ENCODE data around the gene RANBP9. TPM values are rescaled to one million over a fixed set of nuclear protein-coding genes. Genes with fewer than 3 reads are reported as not detected.
A peak's percentile ranks its signal among the peaks of the same experiment; 100 is the strongest.

The RANBP9 gene
- total RNA-seq, 2 donors from 2014 or later, result 74.4 to 99.9 TPM

DNA sequence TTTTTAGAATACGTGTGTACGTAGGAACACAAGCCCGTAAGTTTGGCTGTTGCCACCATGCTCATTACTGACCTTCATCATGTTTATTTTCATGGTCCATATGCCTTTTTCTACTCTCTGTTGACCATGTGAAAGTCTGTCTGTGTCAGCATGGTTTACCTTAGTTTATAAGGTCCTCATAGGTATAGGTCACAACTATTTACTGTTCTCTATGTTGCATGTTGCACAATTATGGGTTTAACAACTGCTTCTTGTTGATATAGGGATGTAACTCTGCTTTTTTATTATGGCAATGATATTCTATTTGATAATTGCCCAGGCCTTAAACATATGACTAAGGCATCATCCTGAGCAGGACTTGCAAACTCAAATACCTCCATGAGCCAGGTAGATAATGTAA, 13.4 kb upstream of the RANBP9 start:
- peaks cover 39% of the 10 kb centered on the region for H3K4me1 Mint-ChIP-seq
- H3K36me3 Mint-ChIP-seq (ENCODE audit: low read depth), result peaks cover 3% of the 10 kb centered on the region
- ATAC-seq (no peak), DNase-seq (no peak)
- peak overlapping the region; percentile 65 for H3K4me3 Mint-ChIP-seq
- H3K9me3 ChIP-seq (ENCODE audit: control insufficient read depth, low read length, poor library complexity, severe bottlenecking), result no peaks in the 10 kb centered on the region
- H3K27me3 Mint-ChIP-seq, result no peaks in the 10 kb centered on the region
- peak overlapping the region; percentile 100 for H3K27ac Mint-ChIP-seq

DNA sequence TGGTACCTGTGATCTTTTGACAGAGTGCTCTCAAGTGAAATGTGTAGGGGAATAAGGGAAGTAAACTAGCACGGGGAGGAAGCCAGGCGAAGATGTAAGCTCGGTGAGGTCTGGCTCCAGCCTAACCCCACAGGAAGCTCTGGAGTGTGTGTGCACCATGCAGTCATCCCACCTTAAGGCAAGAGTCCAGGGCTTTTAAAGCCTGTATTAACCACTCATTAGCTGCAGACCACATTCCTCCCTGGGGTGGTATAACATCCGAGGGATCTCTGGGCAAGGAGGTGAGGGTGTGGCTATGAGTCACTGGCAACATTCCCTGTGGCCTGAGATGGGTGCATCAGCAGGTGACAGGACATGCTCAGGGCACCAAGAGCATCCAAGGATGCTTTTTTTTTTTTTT, 12.5 kb upstream of the RANBP9 start:
- H3K27me3 Mint-ChIP-seq, result no peaks in the 10 kb centered on the region
- H3K9me3 ChIP-seq (ENCODE audit: control insufficient read depth, low read length, poor library complexity, severe bottlenecking), result no peaks in the 10 kb centered on the region
- ATAC-seq, result no peak
- peak overlapping the region; percentile 100 for H3K27ac Mint-ChIP-seq
- peak overlapping the region; percentile 65 for H3K4me3 Mint-ChIP-seq
- peaks cover 3% of the 10 kb centered on the region for H3K36me3 Mint-ChIP-seq (ENCODE audit: low read depth)
- no peak for DNase-seq
- peaks cover 41% of the 10 kb centered on the region for H3K4me1 Mint-ChIP-seq

DNA sequence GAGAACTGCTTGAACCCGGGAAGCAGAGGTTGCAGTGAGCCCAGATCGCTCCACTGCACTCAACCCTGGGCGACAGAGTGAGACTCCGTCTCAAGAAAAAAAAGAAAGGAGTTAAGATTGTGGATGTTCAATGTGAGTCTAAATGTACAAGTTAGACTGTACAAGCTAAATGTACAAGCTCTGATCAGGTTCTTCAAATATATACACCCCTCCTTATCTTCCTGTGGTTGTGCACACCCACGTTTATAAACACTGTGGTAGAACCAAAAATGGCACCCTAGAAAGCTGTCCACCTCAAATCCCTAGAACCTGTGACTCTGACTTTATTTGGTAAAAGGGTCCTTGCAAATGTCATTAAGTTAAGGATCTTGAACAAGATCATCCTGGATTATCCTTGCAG, 11.2 kb upstream of the RANBP9 start:
- Mint-ChIP-seq H3K4me3 (no peak overlapping the region), H3K27me3 (no peaks in the 10 kb centered on the region), H3K27ac (peak overlapping the region; percentile 100), H3K4me1 (peaks cover 39% of the 10 kb centered on the region), H3K36me3 (ENCODE audit: low read depth) (peaks cover 3% of the 10 kb centered on the region)
- ATAC-seq, result no peak
- DNase-seq, result no peak
- H3K9me3 ChIP-seq (ENCODE audit: control insufficient read depth, low read length, poor library complexity, severe bottlenecking), result no peaks in the 10 kb centered on the region

DNA sequence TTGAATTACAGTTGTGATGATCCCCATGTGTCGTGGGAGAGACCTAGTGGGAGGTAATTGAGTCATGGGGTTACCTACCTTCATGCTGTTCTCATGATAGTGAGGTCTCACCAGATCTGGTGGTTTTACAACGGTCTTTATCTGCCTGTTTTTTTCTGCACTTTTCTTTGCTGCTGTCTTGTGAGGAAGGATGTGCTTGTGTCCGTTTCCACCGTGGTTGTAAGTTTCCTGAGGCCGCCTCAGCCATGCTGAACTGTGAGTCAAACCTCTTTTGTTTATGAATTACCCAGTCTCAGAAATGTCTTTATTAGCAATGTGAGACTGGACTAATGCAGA, 6.5 kb upstream of the RANBP9 start:
- H3K4me1 Mint-ChIP-seq, result peaks cover 15% of the 10 kb centered on the region
- H3K27me3 Mint-ChIP-seq, result no peaks in the 10 kb centered on the region
- H3K36me3 Mint-ChIP-seq (ENCODE audit: low read depth), result no peaks in the 10 kb centered on the region
- DNase-seq (no peak), ATAC-seq (no peak)
- no peak overlapping the region for H3K4me3 Mint-ChIP-seq
- H3K27ac Mint-ChIP-seq, result no peak overlapping the region
- H3K9me3 ChIP-seq (ENCODE audit: control insufficient read depth, low read length, poor library complexity, severe bottlenecking), result no peaks in the 10 kb centered on the region

DNA sequence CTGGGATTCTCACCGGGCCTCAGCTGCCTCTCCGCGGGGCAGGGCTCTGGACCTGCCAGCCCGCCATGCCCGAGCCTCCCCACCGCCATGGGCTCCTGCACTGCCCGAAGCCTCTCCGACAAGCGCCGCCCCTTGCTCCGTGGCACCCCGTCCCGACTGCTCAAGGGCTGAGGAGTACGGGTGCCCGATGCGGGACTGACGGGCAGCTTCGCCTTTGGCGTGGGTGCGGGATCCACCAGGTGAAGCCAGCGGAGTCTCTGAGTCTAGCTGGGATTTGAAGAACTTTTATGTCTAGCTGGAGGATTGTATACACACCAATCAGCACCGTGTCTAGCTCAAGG, 5.3 kb upstream of the RANBP9 start:
- H3K27me3 Mint-ChIP-seq, result no peaks in the 10 kb centered on the region
- no peak for ATAC-seq
- H3K27ac Mint-ChIP-seq, result no peak overlapping the region
- no peaks in the 10 kb centered on the region for H3K36me3 Mint-ChIP-seq (ENCODE audit: low read depth)
- no peaks in the 10 kb centered on the region for H3K9me3 ChIP-seq (ENCODE audit: control insufficient read depth, low read length, poor library complexity, severe bottlenecking)
- peaks cover 19% of the 10 kb centered on the region for H3K4me1 Mint-ChIP-seq
- DNase-seq, result no peak
- no peak overlapping the region for H3K4me3 Mint-ChIP-seq

DNA sequence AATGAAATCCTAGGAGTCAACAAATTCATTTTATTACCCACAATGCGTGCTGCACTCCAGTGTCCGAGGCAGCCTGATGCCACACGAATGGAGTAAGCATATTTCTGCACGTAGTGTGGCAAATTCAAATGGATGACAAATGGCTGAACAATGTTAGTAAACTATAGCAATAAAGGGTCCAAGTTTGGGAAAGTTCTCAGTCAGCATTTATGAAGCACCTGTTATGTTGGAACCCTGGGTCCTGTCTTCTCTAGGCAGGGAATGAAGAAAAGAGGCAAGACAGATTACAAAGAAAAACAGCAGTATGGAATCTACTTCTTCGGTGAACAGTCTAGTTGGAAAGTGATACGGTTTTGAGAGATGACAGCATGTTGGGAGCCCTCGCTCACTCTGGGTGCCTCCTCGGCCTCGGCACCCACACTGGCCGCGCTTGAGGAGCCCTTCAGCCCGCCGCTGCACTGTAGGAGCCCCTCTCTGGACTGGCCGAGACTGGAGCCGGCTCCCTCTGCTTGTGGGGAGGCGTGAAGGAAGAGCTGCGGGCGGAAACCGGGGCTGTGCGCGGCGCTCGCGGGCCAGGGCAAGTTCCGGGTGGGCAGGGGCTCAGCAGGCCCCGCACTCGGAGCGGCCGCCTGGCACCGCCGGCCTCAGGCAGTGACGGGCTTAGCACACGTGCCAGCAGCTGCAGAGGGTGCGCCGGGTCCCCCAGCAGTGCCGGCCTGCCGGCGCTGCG, 4.8 kb upstream of the RANBP9 start:
- H3K4me3 Mint-ChIP-seq, result no peak overlapping the region
- H3K9me3 ChIP-seq (ENCODE audit: control insufficient read depth, low read length, poor library complexity, severe bottlenecking), result no peaks in the 10 kb centered on the region
- ATAC-seq (no peak), DNase-seq (no peak)
- H3K27me3 Mint-ChIP-seq, result no peaks in the 10 kb centered on the region
- no peaks in the 10 kb centered on the region for H3K36me3 Mint-ChIP-seq (ENCODE audit: low read depth)
- H3K4me1 Mint-ChIP-seq, result peaks cover 19% of the 10 kb centered on the region
- peak overlapping the region; percentile 62 for H3K27ac Mint-ChIP-seq

DNA sequence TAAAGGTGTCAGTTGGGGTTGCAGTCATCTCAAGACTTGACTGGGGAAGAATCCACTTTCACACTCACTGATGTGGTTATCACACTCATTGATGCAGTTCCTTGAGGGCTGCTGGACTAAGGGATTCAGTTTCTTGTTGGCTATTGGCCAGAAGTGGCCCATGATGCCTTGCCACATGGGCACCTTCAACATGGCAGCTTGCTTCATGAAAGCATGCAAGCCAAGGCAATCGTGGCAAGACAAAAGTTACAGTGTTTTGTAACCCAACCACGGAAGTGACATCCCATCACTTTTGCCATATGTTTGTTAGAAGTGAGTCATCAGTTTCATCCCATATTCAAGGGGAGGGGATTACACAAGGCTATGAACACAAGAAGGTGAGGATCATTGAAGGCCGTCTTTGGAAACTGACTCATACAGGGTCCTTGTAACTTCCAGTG, 3.8 kb upstream of the RANBP9 start:
- Mint-ChIP-seq H3K27ac (no peak overlapping the region), H3K4me3 (no peak overlapping the region), H3K36me3 (ENCODE audit: low read depth) (no peaks in the 10 kb centered on the region), H3K27me3 (no peaks in the 10 kb centered on the region), H3K4me1 (peaks cover 17% of the 10 kb centered on the region)
- ATAC-seq (no peak), DNase-seq (no peak)
- H3K9me3 ChIP-seq (ENCODE audit: control insufficient read depth, low read length, poor library complexity, severe bottlenecking), result no peaks in the 10 kb centered on the region

DNA sequence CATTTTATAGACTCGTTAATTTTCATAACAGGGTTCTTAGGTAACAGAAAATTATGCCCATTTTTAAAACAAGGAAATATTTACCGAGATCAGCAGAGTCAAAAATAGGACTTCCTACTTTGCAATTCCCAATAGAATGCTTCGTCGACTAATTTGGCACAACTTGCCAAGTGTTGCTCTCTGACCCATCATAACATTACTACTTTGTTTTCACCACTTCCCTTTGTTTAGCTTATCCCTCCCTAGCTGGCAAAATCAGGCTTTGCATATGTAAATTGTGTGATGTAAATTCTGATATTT, 914 bp upstream of the RANBP9 start:
- Mint-ChIP-seq H3K27ac (peak overlapping the region; percentile 96), H3K4me1 (peaks cover 32% of the 10 kb centered on the region), H3K36me3 (ENCODE audit: low read depth) (peaks cover 5% of the 10 kb centered on the region), H3K27me3 (no peaks in the 10 kb centered on the region), H3K4me3 (peak overlapping the region; percentile 94)
- ATAC-seq, result no peak
- no peak for DNase-seq
- no peaks in the 10 kb centered on the region for H3K9me3 ChIP-seq (ENCODE audit: control insufficient read depth, low read length, poor library complexity, severe bottlenecking)

DNA sequence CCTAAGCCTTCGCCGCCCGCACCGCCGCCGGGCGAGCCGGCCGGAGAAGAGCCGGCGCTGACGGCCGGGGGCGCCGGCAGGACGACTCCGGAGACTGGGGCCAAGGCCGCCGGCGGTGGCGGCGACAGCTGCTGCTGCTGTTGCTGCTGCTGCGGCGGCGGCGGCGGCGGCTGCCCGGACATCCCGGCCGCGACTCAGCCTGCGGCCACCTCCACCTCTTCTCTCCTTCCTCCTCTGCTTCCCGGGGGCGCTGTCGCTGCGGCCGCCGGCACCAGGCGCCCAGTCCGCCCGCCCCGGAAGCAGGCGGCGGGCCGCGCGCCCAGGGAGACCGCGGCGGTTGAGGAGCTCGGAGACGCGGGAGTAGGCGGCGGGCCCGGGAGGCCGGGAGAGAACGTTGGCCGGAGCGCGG, 307 bp downstream of the RANBP9 start:
- H3K27me3 Mint-ChIP-seq, result no peaks in the 10 kb centered on the region
- H3K4me1 Mint-ChIP-seq, result peaks cover 35% of the 10 kb centered on the region
- H3K27ac Mint-ChIP-seq, result no peak overlapping the region
- peak overlapping the region; percentile 66 for H3K4me3 Mint-ChIP-seq
- no peaks in the 10 kb centered on the region for H3K9me3 ChIP-seq (ENCODE audit: control insufficient read depth, low read length, poor library complexity, severe bottlenecking)
- H3K36me3 Mint-ChIP-seq (ENCODE audit: low read depth), result peaks cover 5% of the 10 kb centered on the region
- DNase-seq (peak in 2 of 3 donors; percentile 71 to 73), ATAC-seq (peak; percentile 58)

DNA sequence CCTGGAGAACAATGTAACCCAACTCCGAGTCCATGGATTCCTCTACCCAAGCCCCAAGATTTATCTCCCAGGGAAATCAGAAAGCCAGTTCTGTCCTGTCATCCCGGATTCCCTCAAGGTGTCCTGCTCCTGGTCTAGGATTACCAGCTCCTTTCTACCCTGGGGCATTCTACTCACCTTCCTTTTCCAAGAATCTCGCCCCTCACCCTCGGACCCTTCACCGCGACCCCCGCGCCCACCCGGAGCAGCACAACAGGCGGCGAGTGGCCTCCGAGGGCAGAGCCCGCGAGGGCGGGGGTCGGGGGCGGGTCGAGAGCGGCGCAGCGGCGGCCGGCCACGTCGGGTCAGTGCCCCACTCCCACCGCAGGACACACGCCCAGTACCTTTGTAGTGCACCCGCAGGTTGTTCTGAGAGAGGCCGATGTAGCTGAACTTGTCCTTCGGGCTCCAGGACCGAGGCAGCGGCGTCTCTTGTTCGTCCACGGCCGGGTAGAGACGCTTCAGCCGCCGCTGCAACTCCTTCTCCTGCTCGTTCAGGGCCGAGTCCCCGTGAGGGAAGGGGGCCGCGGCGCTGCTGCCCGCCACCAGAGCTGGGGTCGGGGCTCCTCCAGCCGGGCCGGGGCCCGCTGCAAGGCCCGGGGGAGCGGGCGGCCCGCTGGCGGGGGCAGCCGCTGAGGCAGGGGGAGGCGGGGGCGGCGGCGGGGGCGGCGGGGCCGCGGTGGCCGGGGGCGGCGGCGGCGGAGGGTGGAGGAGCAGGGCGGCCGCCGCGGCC, 897 bp downstream of the RANBP9 start:
- Mint-ChIP-seq H3K27me3 (no peaks in the 10 kb centered on the region), H3K27ac (peak overlapping the region; percentile 96), H3K4me3 (peak overlapping the region; percentile 98), H3K4me1 (peaks cover 36% of the 10 kb centered on the region), H3K36me3 (ENCODE audit: low read depth) (peaks cover 5% of the 10 kb centered on the region)
- DNase-seq, result peak; percentile 19 to 26 (median 26)
- H3K9me3 ChIP-seq (ENCODE audit: control insufficient read depth, low read length, poor library complexity, severe bottlenecking), result no peaks in the 10 kb centered on the region
- no peak for ATAC-seq

DNA sequence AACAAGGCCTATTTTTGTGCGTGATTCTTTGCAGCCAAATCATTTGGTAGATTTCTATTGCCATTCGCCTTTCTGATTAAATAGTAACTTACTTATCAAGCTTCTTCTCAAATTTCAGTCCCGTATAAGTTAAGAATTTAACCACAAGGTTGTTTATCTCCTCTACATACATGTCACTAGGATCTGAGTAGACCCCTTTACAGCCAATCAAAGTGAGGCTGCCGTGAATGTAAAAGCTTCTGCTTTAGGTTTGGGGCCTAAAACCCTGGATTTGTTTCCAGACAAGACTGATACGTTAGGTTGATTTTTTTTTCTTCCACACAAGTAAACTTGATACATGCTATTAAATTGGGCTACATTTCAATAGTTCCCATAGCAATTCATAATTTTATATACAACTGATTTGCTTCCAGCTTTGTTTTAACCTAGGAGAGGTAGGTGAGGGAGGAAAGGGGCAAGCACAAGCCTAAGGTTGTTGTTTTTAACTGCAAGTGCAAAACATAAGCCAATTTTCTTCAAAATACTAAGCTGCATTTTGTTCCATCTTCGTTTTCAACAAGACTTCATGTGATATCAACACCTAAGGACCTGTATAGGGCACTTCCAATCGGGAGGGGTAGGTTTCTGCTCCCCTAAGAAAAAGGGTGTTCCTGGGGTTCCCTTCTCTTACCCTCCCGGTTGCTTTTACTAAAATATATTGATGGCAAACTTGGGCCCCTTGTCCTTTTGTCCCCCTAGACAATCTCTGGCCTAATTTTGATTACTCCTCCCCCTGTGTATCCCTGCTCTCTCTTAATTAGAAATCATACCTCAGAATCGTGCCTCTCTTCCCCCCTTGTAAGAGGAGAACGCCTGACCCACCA, 1.7 kb downstream of the RANBP9 start:
- DNase-seq (no peak), ATAC-seq (no peak)
- Mint-ChIP-seq H3K27ac (peak overlapping the region; percentile 96), H3K27me3 (no peaks in the 10 kb centered on the region), H3K4me3 (peak overlapping the region; percentile 98), H3K4me1 (peaks cover 34% of the 10 kb centered on the region), H3K36me3 (ENCODE audit: low read depth) (peaks cover 5% of the 10 kb centered on the region)
- no peaks in the 10 kb centered on the region for H3K9me3 ChIP-seq (ENCODE audit: control insufficient read depth, low read length, poor library complexity, severe bottlenecking)

DNA sequence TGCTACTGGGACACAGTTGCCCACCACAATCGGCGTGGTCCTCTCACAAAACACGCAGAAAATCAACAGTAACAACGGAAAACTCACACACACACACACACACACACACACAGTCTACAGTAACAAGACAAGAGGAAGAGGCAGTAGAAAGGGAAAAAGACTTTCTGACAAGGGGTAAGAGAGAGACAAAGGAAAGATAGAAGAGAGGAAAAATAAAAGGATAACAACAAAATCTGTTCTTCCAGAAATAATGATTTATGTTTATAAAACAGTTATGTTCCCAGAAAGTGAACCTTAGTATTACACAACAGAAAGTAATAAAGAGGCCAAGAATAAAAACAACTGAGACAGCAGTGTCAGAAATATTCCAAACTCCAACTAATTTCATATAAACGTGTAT, 2.9 kb downstream of the RANBP9 start:
- Mint-ChIP-seq H3K27me3 (no peaks in the 10 kb centered on the region), H3K4me1 (peaks cover 34% of the 10 kb centered on the region)
- no peak for DNase-seq

DNA sequence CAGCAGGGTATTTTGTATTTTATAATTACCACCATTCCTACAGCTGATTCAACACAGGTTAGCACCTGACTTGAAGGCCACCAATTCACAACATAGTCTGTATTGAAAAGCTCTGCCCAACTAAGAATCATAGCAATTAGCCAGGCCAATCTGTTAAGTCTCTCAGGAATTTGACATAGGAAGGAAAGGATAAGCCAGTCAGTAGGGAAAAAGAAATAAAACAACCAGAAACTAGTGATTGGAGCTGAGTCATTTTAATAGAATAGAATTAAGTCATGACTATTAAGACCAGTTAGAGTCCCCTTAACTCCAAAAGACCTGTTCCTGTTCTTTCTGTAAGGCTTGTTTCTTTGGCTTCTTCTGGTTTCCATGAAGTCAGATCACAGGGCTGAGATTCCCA, 8.1 kb downstream of the RANBP9 start:
- Mint-ChIP-seq H3K27ac (no peak overlapping the region), H3K36me3 (ENCODE audit: low read depth) (peaks cover 2% of the 10 kb centered on the region), H3K4me1 (peaks cover 31% of the 10 kb centered on the region), H3K27me3 (no peaks in the 10 kb centered on the region), H3K4me3 (no peak overlapping the region)
- no peak for ATAC-seq
- no peak for DNase-seq
- no peaks in the 10 kb centered on the region for H3K9me3 ChIP-seq (ENCODE audit: control insufficient read depth, low read length, poor library complexity, severe bottlenecking)

More for the DNA sequence above, 2.9 kb downstream of the RANBP9 start:
- peaks cover 5% of the 10 kb centered on the region for H3K36me3 Mint-ChIP-seq (ENCODE audit: low read depth)
- peak overlapping the region; percentile 96 for H3K27ac Mint-ChIP-seq
- no peak for ATAC-seq
- H3K9me3 ChIP-seq (ENCODE audit: control insufficient read depth, low read length, poor library complexity, severe bottlenecking), result no peaks in the 10 kb centered on the region
- peak overlapping the region; percentile 98 for H3K4me3 Mint-ChIP-seq

All from T-helper 17 cell (primary cell).